K562 (cell line): ENCODE results near the gene SDHAF3. TPM values are rescaled to one million over a fixed set of nuclear protein-coding genes. Genes with fewer than 3 reads are reported as not detected.

Source experiments
- CBFB ChIP-seq: sonication (generic); formaldehyde crosslinking; IDR thresholded peaks from 2 replicates; pipeline ENCODE4 v1.4.0; 2020; ENCODE audit warnings: mild to moderate bottlenecking, missing genetic modification reagents
- DEAF1 ChIP-seq: fragments of 450-650 bp; formaldehyde crosslinking; IDR thresholded peaks from 2 replicates; pipeline ENCODE4 v1.4.0; 2020; ENCODE audit warnings: mild to moderate bottlenecking, moderate library complexity
- ETV5 ChIP-seq: sonication (generic); formaldehyde crosslinking; IDR thresholded peaks from 2 replicates; pipeline ENCODE4 v1.4.0; 2020; ENCODE audit warnings: low read depth, mild to moderate bottlenecking, missing genetic modification reagents
- FOXK1 ChIP-seq: sonication (generic); formaldehyde crosslinking; IDR thresholded peaks from 2 replicates; pipeline ENCODE4 v1.8.0; 2022; ENCODE audit warnings: missing genetic modification reagents, mild to moderate bottlenecking, borderline replicate concordance
- HDAC6 ChIP-seq: IDR thresholded peaks from 2 replicates; pipeline ENCODE4 v1.6.1; 2012; ENCODE audit warnings: low read depth, mild to moderate bottlenecking, control low read depth, inconsistent platforms, low read length, moderate library complexity
- KAT8 ChIP-seq: fragments of 450-650 bp; IDR thresholded peaks from 2 replicates; pipeline ENCODE4 v1.6.1; 2016; ENCODE audit warnings: low read depth, mild to moderate bottlenecking
- MTA1 ChIP-seq: fragments of 450-650 bp; IDR thresholded peaks from 2 replicates; pipeline ENCODE4 v1.6.1; 2017; ENCODE audit warnings: borderline replicate concordance
- PHF8 ChIP-seq: fragments of 200-600 bp; sonication (generic); IDR thresholded peaks from 2 replicates; pipeline ENCODE4 v1.6.1; 2012; ENCODE audit warnings: mixed run types, mild to moderate bottlenecking, inconsistent platforms, low read length, moderate library complexity, borderline replicate concordance
- PTBP1 ChIP-seq: fragments of 200-400 bp; formaldehyde crosslinking; IDR thresholded peaks from 2 replicates; pipeline ENCODE4 v1.6.1; 2017; ENCODE audit warnings: low read depth, low read length
- RBM17 ChIP-seq: fragments of 200-400 bp; formaldehyde crosslinking; IDR thresholded peaks from 2 replicates; pipeline ENCODE4 v1.6.1; 2017; ENCODE audit warnings: low read depth, mild to moderate bottlenecking, low read length, borderline replicate concordance
- U2AF2 ChIP-seq: fragments of 200-400 bp; formaldehyde crosslinking; optimal IDR thresholded peaks from 2 replicates; pipeline ENCODE3; 2017; ENCODE audit warnings: low read depth, mild to moderate bottlenecking, low read length
- ZBTB11 ChIP-seq, 3 experiments: fragments of 200-800 bp in 1 of 3; fragments of 250-450 bp in 1 of 3; fragments of 450-650 bp in 1 of 3; sonication (Bioruptor Pico) in 1 of 3; sonication (Bioruptor generic) in 1 of 3; formaldehyde crosslinking in 1 of 3; IDR thresholded peaks; 2 replicates each; pipeline versions ENCODE4 v1.6.1 to v1.8.0; 2016 to 2022; ENCODE audit warnings: mild to moderate bottlenecking in 2 of 3, missing genetic modification characterization in 2 of 3, missing compliant biosample characterization in 1 of 3, moderate library complexity in 1 of 3
- ZBTB9 ChIP-seq: fragments of 450-650 bp; formaldehyde crosslinking; IDR thresholded peaks from 2 replicates; pipeline ENCODE4 v1.4.0; 2020; ENCODE audit warnings: mild to moderate bottlenecking, moderate library complexity
- ZFP1 ChIP-seq: fragments of 450-650 bp; formaldehyde crosslinking; IDR thresholded peaks from 2 replicates; pipeline ENCODE4 v1.4.0; 2020; ENCODE audit warnings: mild to moderate bottlenecking, mixed read lengths
- ZFP30 ChIP-seq: fragments of 250-450 bp; sonication (Bioruptor Pico); IDR thresholded peaks from 2 replicates; pipeline ENCODE4 v1.8.0; 2022; ENCODE audit warnings: moderate library complexity, mild to moderate bottlenecking, inconsistent platforms, borderline replicate concordance
- ZNF408 ChIP-seq: fragments of 250-450 bp; sonication (Bioruptor Pico); IDR thresholded peaks from 2 replicates; pipeline ENCODE4 v1.4.0; 2020; ENCODE audit warnings: low read depth, mild to moderate bottlenecking, moderate library complexity
- polyA plus RNA-seq, 8 experiments: library from polyadenylated mRNA; depleted of rRNA in 4 of 8; stranded (reverse) in 5 of 8; unstranded in 3 of 8; fragments of >200 nt; fragmentation: Nextera tagmentation in 2 of 8; fragmentation: Illumina TruSeq in 1 of 8; extraction: Ambion mirVana in 2 of 8; extraction: Trizol in 1 of 8; gene quantifications; 2 replicates each; pipeline versions ENCODE4 v1.2.1 to v1.2.3, GENCODE V29; 2011 to 2014; ENCODE audit warnings: inconsistent platforms in 1 of 8, missing spikeins in 1 of 8
- total RNA-seq, 7 experiments: library from RNA; depleted of rRNA in 6 of 7; stranded (reverse); fragments of >200 nt in 6 of 7; fragmentation: Illumina TruSeq in 2 of 7; extraction: Trizol in 2 of 7; gene quantifications; 2 replicates each; pipeline versions ENCODE4 v1.2.1 to v1.2.3, GENCODE V29; 2011 to 2021; ENCODE audit warnings: low replicate concordance in 1 of 7

SDHAF3 gene
- total and polyA plus RNA-seq, 9 of the 15 experiments (the other 6 are each of a cell fraction or from before 2014, with no cell fraction given): 51.5 to 403 (median 145) TPM

GRCh38 chr7:97117372-97118188, at the start of gene SDHAF3 (continued):
- TF ChIP-seq KAT8 (no peak), ZBTB9 (CRISPR knock-in tag) (peak; percentile 69; the same call in 1 of the 2 replicates), ZNF408 (no peak), ZFP30 (CRISPR knock-in tag) (no peak), FOXK1 (CRISPR knock-in tag) (no peak; the same call in 1 of the 2 replicates), ZBTB11 (CRISPR knock-in tag; IDR thresholded peaks at IDR 0.05) (peak in 2 of 3 experiments; percentile 95 to 100; a peak in 4 of 6 replicates), ETV5 (CRISPR knock-in tag) (peak; percentile 92), CBFB (CRISPR knock-in tag) (no peak), PTBP1 (no peak), ZFP1 (CRISPR knock-in tag) (no peak), PHF8 (peak; percentile 94), RBM17 (no peak), U2AF2 (no peak), DEAF1 (CRISPR knock-in tag) (no peak), MTA1 (peak; percentile 79), HDAC6 (no peak)
